Osteoblast (primary cell): ENCODE results near the gene DENND5A. TPM values are rescaled to one million over a fixed set of nuclear protein-coding genes. Genes with fewer than 3 reads are reported as not detected.

Source experiments
- small RNA-seq: library from RNA; depleted of rRNA; stranded (forward); fragments of <200 nt; gene quantifications from one replicate; pipeline ENCODE3, GENCODE V24; 2012
- total RNA-seq: library from RNA; depleted of rRNA; stranded (reverse); fragments of >200 nt; gene quantifications from 2 replicates; pipeline ENCODE4 v1.2.3, GENCODE V29; 2012

The DENND5A gene
- total RNA-seq, 1 donor: 183 TPM

Small RNAs within 50 kb of the gene (small RNA-seq; reads per million reads assigned to genes)
- gene MIR5691 (not detected), gene RF00017 (not detected)

Other genes with a start within 250 kb of the DENND5A start
- gene SCUBE2, start 173.8 kb downstream of the DENND5A start, total RNA-seq: 1.8 and 2.7 TPM in 2 replicates
- gene TMEM41B, start 49.2 kb upstream of the DENND5A start, total RNA-seq: 56.0 and 56.1 TPM in 2 replicates
- 155 and 174 TPM in 2 replicates for gene IPO7, start 119.3 kb upstream of the DENND5A start, total RNA-seq
- gene ZNF143, start 195.7 kb upstream of the DENND5A start, total RNA-seq: 23.3 and 26.4 TPM in 2 replicates